ENCODE measurements around the gene UTS2B.

- TF ChIP-seq CTCF (IDR thresholded peaks at IDR 0.05) (no peak), POLR2A (IDR thresholded peaks at IDR 0.05) (no peak)
Observed at GRCh38 chr3:191355406-191355805, 25.1 kb upstream of the UTS2B start.
